Erythroblast (primary cell): ENCODE data around the gene ATXN7L1.

Source experiments
- GATA1 ChIP-seq: IDR thresholded peaks from 2 replicates; pipeline ENCODE4 v1.6.1; 2011; ENCODE audit warnings: low read depth, mild to moderate bottlenecking, control low read depth, low read length, moderate library complexity
- POLR2A ChIP-seq: IDR thresholded peaks from 2 replicates; pipeline ENCODE4 v1.6.1; 2011; ENCODE audit warnings: mild to moderate bottlenecking, low read length

DNA sequence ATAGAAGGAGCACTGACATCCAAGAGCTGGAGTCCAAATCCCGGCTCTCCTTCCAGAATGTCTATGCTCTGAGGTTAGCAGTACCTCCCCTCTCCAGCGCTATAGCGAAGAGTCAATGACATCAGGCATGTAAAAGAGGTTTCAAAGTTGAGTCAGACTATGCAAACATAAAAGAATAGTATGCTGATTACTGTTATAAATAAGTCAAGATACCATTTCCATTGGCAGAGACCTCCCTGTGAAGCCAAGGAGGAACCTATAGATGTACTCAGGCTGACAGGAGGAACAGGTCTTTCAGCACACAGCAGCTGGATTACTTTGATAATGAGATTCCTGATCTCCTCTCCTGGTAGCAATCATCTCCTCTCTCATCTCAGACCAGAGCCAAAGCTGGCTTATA, 191.2 kb downstream of the ATXN7L1 start:
- TF ChIP-seq POLR2A: no peak
- no peak for TF ChIP-seq GATA1
